GM12878 (cell line): Measurements from ENCODE around the gene ANO9. TPM values are rescaled to one million over a fixed set of nuclear protein-coding genes. Genes with fewer than 3 reads are reported as not detected.

Experiments
- ASH2L ChIP-seq: fragments of 300-600, 200-600 bp; sonication (generic); IDR thresholded peaks from 2 replicates; pipeline ENCODE4 v1.6.1; 2017; ENCODE audit warnings: low read depth, mild to moderate bottlenecking, borderline replicate concordance
- ATF2 ChIP-seq: IDR thresholded peaks from 2 replicates; pipeline ENCODE4 v1.6.1; 2012; ENCODE audit warnings: low read length, inconsistent platforms
- BCLAF1 ChIP-seq: fragments of 450-650 bp; IDR thresholded peaks from 2 replicates; pipeline ENCODE4 v1.6.1; 2017; ENCODE audit warnings: antibody characterized with exemption, mild to moderate bottlenecking, moderate library complexity
- CHD2 ChIP-seq: IDR thresholded peaks from 2 replicates; pipeline ENCODE4 v1.6.1; 2011; ENCODE audit warnings: low read depth, low read length, improper control_type of control experiment, borderline replicate concordance
- HDGF ChIP-seq: fragments of 450-650 bp; IDR thresholded peaks from 2 replicates; pipeline ENCODE4 v1.6.1; 2016; ENCODE audit warnings: antibody characterized with exemption
- IKZF2 ChIP-seq, 2 experiments: fragments of 450-650 bp; IDR thresholded peaks; 2 replicates each; pipeline ENCODE4 v1.6.1; 2017; ENCODE audit warnings: mild to moderate bottlenecking in 2 of 2, moderate library complexity in 2 of 2
- KDM1A ChIP-seq: fragments of 200-600 bp; sonication (generic); IDR thresholded peaks from 2 replicates; pipeline ENCODE4 v1.6.1; 2016; ENCODE audit warnings: borderline replicate concordance
- MEF2B ChIP-seq: fragments of 450-650 bp; IDR thresholded peaks from 2 replicates; pipeline ENCODE4 v1.6.1; 2018; ENCODE audit warnings: mild to moderate bottlenecking, moderate library complexity; ENCODE audit not compliant: partially characterized antibody, poor library complexity, severe bottlenecking
- MTA3 ChIP-seq: IDR thresholded peaks from 2 replicates; pipeline ENCODE4 v1.6.1; 2012; ENCODE audit warnings: low read length, inconsistent platforms, borderline replicate concordance
- MYB ChIP-seq: fragments of 150-350 bp; IDR thresholded peaks from 2 replicates; pipeline ENCODE4 v1.6.1; 2014; ENCODE audit warnings: mild to moderate bottlenecking, low read depth, low read length, borderline replicate concordance
- SUZ12 ChIP-seq: fragments of 200-600 bp; sonication (generic); IDR thresholded peaks from one replicate; pipeline ENCODE4 v1.6.1; 2018; ENCODE audit warnings: antibody characterized with exemption, mild to moderate bottlenecking; ENCODE audit not compliant: unreplicated experiment
- TCF3 ChIP-seq: IDR thresholded peaks from 2 replicates; pipeline ENCODE4 v1.6.1; 2012; ENCODE audit warnings: low read depth, mild to moderate bottlenecking, low read length, borderline replicate concordance; ENCODE audit not compliant: insufficient read depth
- ZNF217 ChIP-seq: fragments of 450-650 bp; IDR thresholded peaks from 2 replicates; pipeline ENCODE4 v1.6.1; 2017; ENCODE audit warnings: antibody characterized with exemption, mild to moderate bottlenecking
- ZNF622 ChIP-seq: fragments of 450-650 bp; IDR thresholded peaks from 2 replicates; pipeline ENCODE4 v1.6.1; 2017; ENCODE audit warnings: mild to moderate bottlenecking, inconsistent platforms
- polyA plus RNA-seq, 11 experiments: library from polyadenylated mRNA; depleted of rRNA in 4 of 11; unstranded in 6 of 11; stranded (reverse) in 5 of 11; fragments of >200 nt; fragmentation: Nextera tagmentation in 4 of 11; fragmentation: Illumina TruSeq in 1 of 11; extraction: Ambion mirVana in 4 of 11; extraction: Trizol in 1 of 11; gene quantifications; 1 replicate in 1 of 11; 2 replicates in 10 of 11; pipeline versions ENCODE4 v1.2.1 to v1.2.3, GENCODE V29; 2011 to 2016; ENCODE audit warnings: inconsistent platforms in 2 of 11, missing spikeins in 2 of 11, low read depth in 1 of 11
- total RNA-seq, 4 experiments: library from RNA; depleted of rRNA in 3 of 4; stranded (reverse); fragments of >200 nt in 3 of 4; fragmentation: Illumina TruSeq in 1 of 4; extraction: Trizol in 1 of 4; gene quantifications; 2 replicates each; pipeline versions ENCODE4 v1.2.1 to v1.2.3, GENCODE V29; 2013 to 2021

Gene ANO9
- total and polyA plus RNA-seq, 10 of the 15 experiments (the other 5 are each of a cell fraction or from before 2014, with no cell fraction given), result 0.21 to 42.3 (median 12.0) TPM

- 0 out of 4 replicates have a peak, but pooled peaks of 1 of the 2 experiments have one; percentile 44 for TF ChIP-seq IKZF2 (IDR thresholded peaks at IDR 0.05)
- TF ChIP-seq ATF2, result no peak
- no peak for TF ChIP-seq BCLAF1
- TF ChIP-seq TCF3, result 0 out of 2 replicates have a peak, but pooled peaks have one; percentile 48
- TF ChIP-seq SUZ12, result no peak
- no peak for TF ChIP-seq HDGF
- TF ChIP-seq MTA3, result no peak
- TF ChIP-seq ZNF622, result no peak
- peak; percentile 17 for TF ChIP-seq MEF2B
- TF ChIP-seq ASH2L, result no peak
- no peak for TF ChIP-seq MYB
- TF ChIP-seq CHD2, result no peak
- TF ChIP-seq KDM1A, result no peak
- TF ChIP-seq ZNF217, result no peak
Measured at GRCh38 chr11:441418-442274, at the start of gene ANO9 (continued).
